Measurements from ENCODE around the gene ECE1.

DNA sequence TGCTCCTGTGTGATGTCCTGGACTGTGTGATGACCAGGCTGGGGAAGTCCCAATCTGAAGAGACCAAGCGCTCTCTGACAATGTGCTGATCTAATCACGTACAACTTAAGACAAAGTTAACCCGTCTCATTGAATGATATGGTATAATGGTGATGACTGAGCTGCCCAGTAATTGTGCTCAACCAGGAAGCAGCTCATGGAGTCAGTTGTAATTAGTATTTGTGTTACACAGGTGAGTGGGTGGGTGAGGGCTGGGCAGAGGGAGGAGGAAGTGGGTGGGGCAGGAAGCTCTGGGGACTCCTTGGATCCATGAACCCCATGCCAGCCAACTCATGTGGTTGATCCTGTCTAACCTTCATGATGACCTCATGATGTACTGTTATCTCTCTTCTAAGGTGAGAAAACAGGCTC is 8.7 kb upstream of the ECE1 start:
- TF ChIP-seq, protein P1, sequence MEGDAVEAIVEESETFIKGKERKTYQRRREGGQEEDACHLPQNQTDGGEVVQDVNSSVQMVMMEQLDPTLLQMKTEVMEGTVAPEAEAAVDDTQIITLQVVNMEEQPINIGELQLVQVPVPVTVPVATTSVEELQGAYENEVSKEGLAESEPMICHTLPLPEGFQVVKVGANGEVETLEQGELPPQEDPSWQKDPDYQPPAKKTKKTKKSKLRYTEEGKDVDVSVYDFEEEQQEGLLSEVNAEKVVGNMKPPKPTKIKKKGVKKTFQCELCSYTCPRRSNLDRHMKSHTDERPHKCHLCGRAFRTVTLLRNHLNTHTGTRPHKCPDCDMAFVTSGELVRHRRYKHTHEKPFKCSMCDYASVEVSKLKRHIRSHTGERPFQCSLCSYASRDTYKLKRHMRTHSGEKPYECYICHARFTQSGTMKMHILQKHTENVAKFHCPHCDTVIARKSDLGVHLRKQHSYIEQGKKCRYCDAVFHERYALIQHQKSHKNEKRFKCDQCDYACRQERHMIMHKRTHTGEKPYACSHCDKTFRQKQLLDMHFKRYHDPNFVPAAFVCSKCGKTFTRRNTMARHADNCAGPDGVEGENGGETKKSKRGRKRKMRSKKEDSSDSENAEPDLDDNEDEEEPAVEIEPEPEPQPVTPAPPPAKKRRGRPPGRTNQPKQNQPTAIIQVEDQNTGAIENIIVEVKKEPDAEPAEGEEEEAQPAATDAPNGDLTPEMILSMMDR (IDR thresholded peaks at IDR 0.05 in 8 of 11, conservative IDR thresholded peaks at IDR 0.05 in 3 of 11) = no peak
- no peak for TF ChIP-seq POLR2AphosphoS5 (IDR thresholded peaks at IDR 0.05)

Data from spleen (tissue), 7 donors.